ENCODE results near the gene EPB41L3. TPM values are rescaled to one million over a fixed set of nuclear protein-coding genes. Genes with fewer than 3 reads are reported as not detected.

EPB41L3 gene
- total and polyA plus RNA-seq, 4 donors, result 6.5 to 116 (median 43.7) TPM

GRCh38 chr18:5389356-5389755 lies 154.4 kb downstream of the EPB41L3 start:
- no peak overlapping the region for H3K27ac ChIP-seq (ENCODE audit: low read depth in 1 of 2, low read length in 2 of 2)
- no peaks in the 10 kb centered on the region for H3K4me1 ChIP-seq (ENCODE audit: control insufficient read depth in 1 of 2, insufficient read depth in 2 of 2, low read length in 2 of 2)
- H3K27me3 ChIP-seq (ENCODE audit: control insufficient read depth in 1 of 2, insufficient read depth in 2 of 2, low read length in 1 of 2), result no peaks in the 10 kb centered on the region
- no peak overlapping the region for H3K4me3 ChIP-seq (ENCODE audit: low read length in 2 of 2)
- 75 to 84% methylated on average over 2 of the region's 2 CpGs for WGBS, 2 donors
- intact Hi-C loops (cut with DNase I), result no loop called here
- ATAC-seq (ENCODE audit: low FRiP score) (no peak), DNase-seq (no peak)
- H3K9me3 ChIP-seq (ENCODE audit: control insufficient read depth, low read length), result no peaks in the 10 kb centered on the region
- H3K36me3 ChIP-seq (ENCODE audit: control insufficient read depth in 1 of 2, insufficient read depth in 2 of 2, low read length in 1 of 2), result no peaks in the 10 kb centered on the region

- intact Hi-C loops (cut with DNase I), result no loop called here
- 80 to 85% methylated on average over 3 of the region's 3 CpGs for WGBS, 2 donors
Observed at GRCh38 chr18:5388896-5389295, 154.9 kb downstream of the EPB41L3 start.

GRCh38 chr18:5380586-5380985 lies 163.2 kb downstream of the EPB41L3 start:
- intact Hi-C loops (cut with DNase I), result no loop called here
- WGBS, 2 donors, result 70 to 78% methylated on average over 2 of the region's 2 CpGs
- H3K4me3 ChIP-seq (ENCODE audit: low read length in 2 of 2), result no peak overlapping the region
- DNase-seq (no peak), ATAC-seq (ENCODE audit: low FRiP score) (no peak)
- no peaks in the 10 kb centered on the region for H3K27me3 ChIP-seq (ENCODE audit: control insufficient read depth in 1 of 2, insufficient read depth in 2 of 2, low read length in 1 of 2)
- H3K27ac ChIP-seq (ENCODE audit: low read depth in 1 of 2, low read length in 2 of 2), result no peak overlapping the region
- H3K4me1 ChIP-seq (ENCODE audit: control insufficient read depth in 1 of 2, insufficient read depth in 2 of 2, low read length in 2 of 2), result no peaks in the 10 kb centered on the region
- H3K36me3 ChIP-seq (ENCODE audit: control insufficient read depth in 1 of 2, insufficient read depth in 2 of 2, low read length in 1 of 2), result no peaks in the 10 kb centered on the region
- no peaks in the 10 kb centered on the region for H3K9me3 ChIP-seq (ENCODE audit: control insufficient read depth, low read length)

More at GRCh38 chr18:5388896-5389295, 154.9 kb downstream of the EPB41L3 start:
- no peak overlapping the region for H3K27ac ChIP-seq (ENCODE audit: low read depth in 1 of 2, low read length in 2 of 2)
- no peak for ATAC-seq (ENCODE audit: low FRiP score)
- no peak overlapping the region for H3K4me3 ChIP-seq (ENCODE audit: low read length in 2 of 2)
- H3K4me1 ChIP-seq (ENCODE audit: control insufficient read depth in 1 of 2, insufficient read depth in 2 of 2, low read length in 2 of 2), result no peaks in the 10 kb centered on the region
- no peaks in the 10 kb centered on the region for H3K9me3 ChIP-seq (ENCODE audit: control insufficient read depth, low read length)
- H3K36me3 ChIP-seq (ENCODE audit: control insufficient read depth in 1 of 2, insufficient read depth in 2 of 2, low read length in 1 of 2), result no peaks in the 10 kb centered on the region
- H3K27me3 ChIP-seq (ENCODE audit: control insufficient read depth in 1 of 2, insufficient read depth in 2 of 2, low read length in 1 of 2), result no peaks in the 10 kb centered on the region
- DNase-seq, result no peak

- ATAC-seq (ENCODE audit: low FRiP score), result no peak
Observed at GRCh38 chr18:5376986-5377385, 166.8 kb downstream of the EPB41L3 start.

GRCh38 chr18:5370332-5370731 lies 173.5 kb downstream of the EPB41L3 start:
- Histone ChIP-seq H3K27ac (ENCODE audit: low read depth in 1 of 2, low read length in 2 of 2) (no peak overlapping the region), H3K36me3 (ENCODE audit: control insufficient read depth in 1 of 2, insufficient read depth in 2 of 2, low read length in 1 of 2) (no peaks in the 10 kb centered on the region), H3K9me3 (ENCODE audit: control insufficient read depth, low read length) (no peaks in the 10 kb centered on the region), H3K27me3 (ENCODE audit: control insufficient read depth in 1 of 2, insufficient read depth in 2 of 2, low read length in 1 of 2) (no peaks in the 10 kb centered on the region), H3K4me3 (ENCODE audit: low read length in 2 of 2) (no peak overlapping the region), H3K4me1 (ENCODE audit: control insufficient read depth in 1 of 2, insufficient read depth in 2 of 2, low read length in 2 of 2) (no peaks in the 10 kb centered on the region)
- DNase-seq, result no peak
- 76 to 83% methylated on average over 1 of the region's 1 CpG for WGBS, 2 donors
- intact Hi-C loops (cut with DNase I), result no loop called here
- no peak for ATAC-seq (ENCODE audit: low FRiP score)

More at GRCh38 chr18:5376986-5377385, 166.8 kb downstream of the EPB41L3 start:
- Histone ChIP-seq H3K27ac (ENCODE audit: low read depth in 1 of 2, low read length in 2 of 2) (no peak overlapping the region), H3K27me3 (ENCODE audit: control insufficient read depth in 1 of 2, insufficient read depth in 2 of 2, low read length in 1 of 2) (no peaks in the 10 kb centered on the region), H3K36me3 (ENCODE audit: control insufficient read depth in 1 of 2, insufficient read depth in 2 of 2, low read length in 1 of 2) (no peaks in the 10 kb centered on the region), H3K4me1 (ENCODE audit: control insufficient read depth in 1 of 2, insufficient read depth in 2 of 2, low read length in 2 of 2) (no peaks in the 10 kb centered on the region), H3K4me3 (ENCODE audit: low read length in 2 of 2) (no peak overlapping the region), H3K9me3 (ENCODE audit: control insufficient read depth, low read length) (no peaks in the 10 kb centered on the region)
- 78 to 81% methylated on average over 4 of the region's 4 CpGs for WGBS, 2 donors
- intact Hi-C loops (cut with DNase I), result no loop called here
- DNase-seq, result no peak

- WGBS, 2 donors, result 74% methylated on average over 2 of the region's 2 CpGs
- ATAC-seq (ENCODE audit: low FRiP score) (no peak), DNase-seq (no peak)
- no peaks in the 10 kb centered on the region for H3K4me1 ChIP-seq (ENCODE audit: control insufficient read depth in 1 of 2, insufficient read depth in 2 of 2, low read length in 2 of 2)
- H3K9me3 ChIP-seq (ENCODE audit: control insufficient read depth, low read length), result no peaks in the 10 kb centered on the region
- H3K4me3 ChIP-seq (ENCODE audit: low read length in 2 of 2), result no peak overlapping the region
- H3K27ac ChIP-seq (ENCODE audit: low read depth in 1 of 2, low read length in 2 of 2), result no peak overlapping the region
- intact Hi-C loops (cut with DNase I), result no loop called here
- H3K36me3 ChIP-seq (ENCODE audit: control insufficient read depth in 1 of 2, insufficient read depth in 2 of 2, low read length in 1 of 2), result no peaks in the 10 kb centered on the region
- no peaks in the 10 kb centered on the region for H3K27me3 ChIP-seq (ENCODE audit: control insufficient read depth in 1 of 2, insufficient read depth in 2 of 2, low read length in 1 of 2)
Observed at GRCh38 chr18:5369513-5369912, 174.3 kb downstream of the EPB41L3 start.

- intact Hi-C loops (cut with DNase I), result no loop called here
- no peaks in the 10 kb centered on the region for H3K36me3 ChIP-seq (ENCODE audit: control insufficient read depth in 1 of 2, insufficient read depth in 2 of 2, low read length in 1 of 2)
- ATAC-seq (ENCODE audit: low FRiP score) (no peak), DNase-seq (no peak)
- H3K4me3 ChIP-seq (ENCODE audit: low read length in 2 of 2), result no peak overlapping the region
- no peaks in the 10 kb centered on the region for H3K27me3 ChIP-seq (ENCODE audit: control insufficient read depth in 1 of 2, insufficient read depth in 2 of 2, low read length in 1 of 2)
- H3K9me3 ChIP-seq (ENCODE audit: control insufficient read depth, low read length), result no peaks in the 10 kb centered on the region
- 66 to 71% methylated on average over 3 of the region's 3 CpGs for WGBS, 2 donors
- no peaks in the 10 kb centered on the region for H3K4me1 ChIP-seq (ENCODE audit: control insufficient read depth in 1 of 2, insufficient read depth in 2 of 2, low read length in 2 of 2)
- no peak overlapping the region for H3K27ac ChIP-seq (ENCODE audit: low read depth in 1 of 2, low read length in 2 of 2)
Observed at GRCh38 chr18:5365443-5365842, 178.4 kb downstream of the EPB41L3 start.

GRCh38 chr18:5350636-5351035 lies 193.2 kb downstream of the EPB41L3 start:
- H3K27me3 ChIP-seq (ENCODE audit: control insufficient read depth in 1 of 2, insufficient read depth in 2 of 2, low read length in 1 of 2), result no peaks in the 10 kb centered on the region

More at GRCh38 chr18:5350636-5351035, 193.2 kb downstream of the EPB41L3 start:
- H3K27ac ChIP-seq (ENCODE audit: low read depth in 1 of 2, low read length in 2 of 2), result no peak overlapping the region
- H3K4me1 ChIP-seq (ENCODE audit: control insufficient read depth in 1 of 2, insufficient read depth in 2 of 2, low read length in 2 of 2), result no peaks in the 10 kb centered on the region
- no peak overlapping the region for H3K4me3 ChIP-seq (ENCODE audit: low read length in 2 of 2)
- 79 to 83% methylated on average over 2 of the region's 2 CpGs for WGBS, 2 donors
- ATAC-seq (ENCODE audit: low FRiP score) (no peak), DNase-seq (no peak)
- intact Hi-C loops (cut with DNase I), result no loop called here
- H3K36me3 ChIP-seq (ENCODE audit: control insufficient read depth in 1 of 2, insufficient read depth in 2 of 2, low read length in 1 of 2), result no peaks in the 10 kb centered on the region
- H3K9me3 ChIP-seq (ENCODE audit: control insufficient read depth, low read length), result peaks cover 2% of the 10 kb centered on the region

Data from aorta (tissue), 5 donors.